CD4-positive, alpha-beta T cell treated with Interleukin-6 at 100 ng/mL for 8 hours (primary cell): ENCODE data around the gene OPCML.
"Not testable (repeated sequence)": the region's sequence is repeated elsewhere in the genome, so short reads cannot be mapped to it uniquely, and the experiment has no call there.

Experiments used
- DNase-seq: peaks from one replicate; pipeline ENCODE4 v3.0.0-alpha.2; 2020; ENCODE audit warnings: mixed read lengths, low spot score

Gene OPCML

DNA sequence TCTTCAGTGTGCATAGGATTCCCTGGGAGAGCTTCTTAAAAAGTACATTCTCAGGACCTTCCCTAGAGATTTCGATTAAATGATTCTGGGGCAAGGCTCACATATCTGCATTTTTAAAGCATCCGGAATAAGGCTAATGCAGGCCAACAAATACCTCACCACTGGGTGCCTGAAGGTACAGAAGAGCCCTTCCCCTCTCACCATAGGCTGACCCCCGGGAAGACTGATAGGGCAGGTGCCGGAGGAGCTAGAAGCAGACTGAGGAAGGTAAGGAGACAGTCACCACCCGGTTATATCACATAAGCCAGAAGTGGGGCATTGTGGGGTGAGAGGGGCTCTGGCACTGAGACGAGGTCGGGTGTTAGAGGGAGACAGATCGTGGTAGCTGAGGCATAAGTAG lies 1102.6 kb downstream of the OPCML start:
- no peak for DNase-seq

GRCh38 chr11:132427611-132428010 lies 1104.7 kb downstream of the OPCML start:
- DNase-seq: no peak

DNA sequence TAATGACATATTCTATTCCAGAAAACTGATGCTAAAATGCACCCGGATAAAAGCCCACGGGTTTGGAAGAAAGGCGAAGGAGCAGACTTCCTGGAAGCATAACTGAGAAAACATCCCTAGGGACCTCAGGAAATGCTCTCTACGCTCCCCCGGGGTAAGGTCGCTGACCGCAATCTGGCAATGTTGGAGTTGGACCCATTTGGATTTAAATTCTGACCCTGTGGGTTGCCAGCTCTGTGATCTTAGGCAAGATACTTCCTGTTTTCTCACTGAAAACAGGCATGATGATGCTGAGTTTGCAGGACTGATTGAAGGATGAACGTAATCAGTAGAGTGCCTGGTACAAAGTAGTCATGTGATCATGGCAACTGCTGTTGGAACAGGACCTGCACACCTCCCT lies 1107.9 kb downstream of the OPCML start:
- DNase-seq: no peak

- DNase-seq: no peak
These were observed 1109.0 kb downstream of the OPCML start for GRCh38 chr11:132423266-132423665.

- no peak for DNase-seq
These were observed 1109.6 kb downstream of the OPCML start for GRCh38 chr11:132422722-132423121.

- DNase-seq: no peak
These were observed 1110.7 kb downstream of the OPCML start for GRCh38 chr11:132421555-132421954.

- DNase-seq: no peak
These were observed 1117.8 kb downstream of the OPCML start for GRCh38 chr11:132414451-132414850.

GRCh38 chr11:132410383-132410782 lies 1121.9 kb downstream of the OPCML start:
- no peak for DNase-seq

DNA sequence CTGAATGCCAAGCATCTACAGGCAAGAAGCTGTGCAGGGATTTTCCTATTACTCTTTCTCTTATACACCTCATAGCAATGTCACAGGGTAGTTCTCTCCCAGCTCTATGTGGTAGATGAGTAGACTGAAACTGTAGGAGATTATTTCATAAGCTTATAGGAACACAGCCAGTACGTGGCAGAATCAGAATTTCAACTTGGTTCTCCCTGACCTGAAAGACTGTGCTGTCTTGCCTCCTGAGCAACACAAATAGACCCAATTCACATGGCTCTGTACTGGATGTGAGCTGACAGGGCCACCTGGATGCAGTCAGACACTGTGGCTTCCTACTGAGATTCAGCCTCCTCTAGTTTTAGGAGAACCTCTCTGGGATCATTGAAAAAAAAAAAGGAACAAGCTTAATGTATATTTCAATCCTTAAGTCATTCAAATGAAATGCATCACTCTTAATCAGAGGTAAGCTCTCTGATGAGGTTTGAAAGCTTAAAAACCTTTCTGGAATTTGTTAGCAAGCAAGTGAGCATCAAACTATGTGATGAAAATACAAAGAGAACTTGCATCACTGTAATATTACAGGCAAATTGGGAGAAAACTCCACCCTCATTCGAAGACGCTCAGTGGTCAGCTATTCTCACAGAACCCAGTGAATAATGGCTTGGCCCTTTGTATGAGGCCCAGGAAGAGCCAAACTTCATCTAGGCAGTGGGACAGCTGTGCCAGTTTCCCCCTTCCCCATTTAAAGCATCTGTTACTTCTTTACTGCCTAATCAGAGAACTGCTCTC lies 1122.5 kb downstream of the OPCML start:
- no peak for DNase-seq

DNA sequence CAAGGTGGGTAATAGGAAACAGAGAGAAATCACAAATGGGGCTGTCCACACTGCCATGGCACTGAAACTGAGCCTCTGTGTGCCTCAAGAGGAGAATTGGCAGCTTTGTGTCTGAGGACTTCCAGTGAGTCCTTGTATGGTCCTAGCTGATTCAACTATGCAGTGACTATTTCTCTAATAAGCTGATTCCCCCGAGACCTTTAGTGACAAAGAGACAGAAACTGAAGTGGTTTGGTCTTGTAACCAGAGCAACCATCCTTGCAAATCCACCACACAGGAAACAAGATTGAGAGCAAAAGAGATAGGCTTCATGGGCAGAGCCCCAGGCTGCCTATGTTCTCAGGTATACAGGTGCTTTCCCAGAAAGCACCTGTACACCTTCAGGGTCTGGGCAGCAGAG lies 1123.4 kb downstream of the OPCML start:
- no peak for DNase-seq

GRCh38 chr11:132405728-132406127 lies 1126.6 kb downstream of the OPCML start:
- no peak for DNase-seq

GRCh38 chr11:132402071-132402684 lies 1130.1 kb downstream of the OPCML start:
- no peak for DNase-seq

DNA sequence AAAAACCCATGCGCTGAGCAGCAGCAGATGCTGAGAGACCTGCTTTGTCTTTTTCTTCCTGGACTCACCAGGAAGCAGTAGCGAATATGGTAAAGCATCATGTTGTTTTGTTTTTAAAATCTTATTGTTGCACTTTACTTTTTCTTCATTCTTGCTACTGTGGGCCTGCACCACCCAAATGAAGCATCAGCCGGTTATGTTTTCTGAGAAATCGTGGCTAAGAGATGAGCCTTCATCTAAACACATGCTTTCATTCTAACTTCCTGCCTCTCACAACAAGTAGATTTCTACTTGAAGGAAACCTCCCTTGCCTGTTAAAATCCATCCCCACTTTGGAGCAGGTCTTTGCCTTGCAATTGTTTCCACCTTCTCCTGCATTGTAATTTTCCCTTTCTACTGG lies 1136.0 kb downstream of the OPCML start:
- no peak for DNase-seq

- DNase-seq: no peak
These were observed 1136.9 kb downstream of the OPCML start for GRCh38 chr11:132395434-132395833.

- no peak for DNase-seq
These were observed 1152.8 kb downstream of the OPCML start for GRCh38 chr11:132379540-132379939.

GRCh38 chr11:132373405-132374143 lies 1158.7 kb downstream of the OPCML start:
- DNase-seq: no peak

- DNase-seq: not testable (repeated sequence)
These were observed 1162.2 kb downstream of the OPCML start for GRCh38 chr11:132370114-132370513.

GRCh38 chr11:132367293-132367692 lies 1165.0 kb downstream of the OPCML start:
- DNase-seq: no peak

DNA sequence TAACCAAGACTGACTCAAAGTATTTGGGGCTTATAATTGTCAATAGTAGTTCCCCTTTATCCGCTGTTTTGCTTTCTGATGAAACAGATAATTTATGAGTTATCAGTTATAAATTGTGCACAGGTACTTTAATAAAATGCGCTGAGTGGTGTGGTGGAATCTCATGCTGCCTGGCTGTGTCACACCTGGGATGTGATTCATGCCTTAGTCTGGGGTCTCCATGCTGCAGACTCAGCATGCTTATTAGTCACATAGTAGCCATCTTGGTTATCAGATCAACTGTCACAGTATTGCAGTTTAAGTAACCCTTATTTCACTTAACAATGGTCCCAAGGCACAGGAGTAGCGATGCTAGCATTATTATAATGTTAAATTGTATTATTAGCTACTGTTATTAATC lies 1166.7 kb downstream of the OPCML start:
- no peak for DNase-seq
